ENCODE measurements around the gene SYT9.

The SYT9 gene

DNA sequence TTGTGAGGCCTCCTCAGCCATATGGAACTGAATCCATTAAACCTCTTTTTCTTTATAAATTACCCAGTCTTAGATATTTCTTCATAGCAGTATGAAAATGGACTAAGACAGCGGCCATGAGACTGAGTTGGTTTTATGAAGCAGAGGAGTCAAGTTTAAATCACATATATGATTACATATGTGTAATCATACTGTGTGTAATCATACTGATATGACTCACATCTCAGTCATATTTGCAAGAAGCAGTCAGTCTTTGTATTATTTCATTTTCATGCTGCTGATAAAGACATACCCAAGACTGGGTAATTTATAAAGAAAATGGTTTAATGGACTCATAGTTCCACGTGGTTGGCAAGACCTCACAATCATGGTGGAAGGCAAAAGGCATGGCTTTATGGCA is 89.8 kb downstream of the SYT9 start:
- Histone ChIP-seq H3K4me1 (ENCODE audit: insufficient read depth, low read length) (peaks cover 7% of the 10 kb centered on the region; the same call in 1 of the 2 replicates), H3K27ac (ENCODE audit: low read depth, low read length) (no peak overlapping the region), H3K9me3 (ENCODE audit: insufficient read depth, low read depth, low read length) (no peaks in the 10 kb centered on the region), H3K36me3 (ENCODE audit: insufficient read depth, low read length) (no peaks in the 10 kb centered on the region), H3K9ac (ENCODE audit: low read depth, low read length) (no peak overlapping the region), H3K27me3 (ENCODE audit: insufficient read depth, low read length) (no peaks in the 10 kb centered on the region), H3K4me3 (ENCODE audit: low read length) (no peak overlapping the region)
- 88% methylated on average over 1 of the region's 2 CpGs for WGBS

DNA sequence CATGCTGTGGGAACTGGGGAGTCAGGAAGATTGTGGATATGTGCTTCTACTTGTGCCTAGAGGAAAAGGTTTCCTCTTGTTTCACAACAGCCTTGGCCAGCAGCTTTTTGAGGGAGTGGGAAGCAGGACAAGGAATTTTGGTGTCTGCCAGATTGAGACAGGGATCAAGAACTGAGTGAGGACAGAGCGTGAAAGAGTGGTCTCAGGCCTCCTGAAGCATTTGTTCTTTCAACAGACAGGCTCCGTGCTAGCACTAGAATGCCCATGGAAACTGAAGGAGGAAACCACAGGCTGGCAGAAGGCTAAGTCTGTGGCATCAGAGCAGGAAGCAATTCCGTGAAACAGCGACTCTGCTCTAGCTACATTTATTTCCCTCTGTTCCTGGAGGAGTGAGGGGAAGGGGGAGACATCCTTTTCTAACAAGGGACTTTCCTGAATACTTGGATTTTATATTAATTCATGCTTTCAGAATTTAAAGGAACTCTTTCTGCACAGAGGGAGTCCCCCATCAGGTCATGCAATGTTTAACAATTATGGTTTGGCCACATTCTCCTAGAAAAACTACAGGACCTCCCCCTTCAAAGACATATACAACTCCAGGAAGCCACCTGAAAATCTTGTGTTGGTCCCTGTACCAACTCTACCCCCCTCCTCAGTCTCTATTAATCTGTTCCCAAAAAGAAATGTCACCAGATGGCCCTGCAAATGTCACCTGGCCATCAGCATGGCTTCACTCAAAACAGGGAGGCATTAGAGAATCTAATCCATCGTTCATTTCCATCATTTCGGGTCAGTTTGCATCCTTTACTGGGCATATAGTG is 96.1 kb downstream of the SYT9 start:
- Histone ChIP-seq H3K4me1 (ENCODE audit: insufficient read depth, low read length) (peaks cover 10% of the 10 kb centered on the region), H3K4me3 (ENCODE audit: low read length) (no peak overlapping the region), H3K36me3 (ENCODE audit: insufficient read depth, low read length) (no peaks in the 10 kb centered on the region), H3K9me3 (ENCODE audit: insufficient read depth, low read depth, low read length) (no peaks in the 10 kb centered on the region), H3K9ac (ENCODE audit: low read depth, low read length) (no peak overlapping the region), H3K27ac (ENCODE audit: low read depth, low read length) (no peak overlapping the region), H3K27me3 (ENCODE audit: insufficient read depth, low read length) (no peaks in the 10 kb centered on the region)
- WGBS = 93% methylated on average over 6 of the region's 6 CpGs

DNA sequence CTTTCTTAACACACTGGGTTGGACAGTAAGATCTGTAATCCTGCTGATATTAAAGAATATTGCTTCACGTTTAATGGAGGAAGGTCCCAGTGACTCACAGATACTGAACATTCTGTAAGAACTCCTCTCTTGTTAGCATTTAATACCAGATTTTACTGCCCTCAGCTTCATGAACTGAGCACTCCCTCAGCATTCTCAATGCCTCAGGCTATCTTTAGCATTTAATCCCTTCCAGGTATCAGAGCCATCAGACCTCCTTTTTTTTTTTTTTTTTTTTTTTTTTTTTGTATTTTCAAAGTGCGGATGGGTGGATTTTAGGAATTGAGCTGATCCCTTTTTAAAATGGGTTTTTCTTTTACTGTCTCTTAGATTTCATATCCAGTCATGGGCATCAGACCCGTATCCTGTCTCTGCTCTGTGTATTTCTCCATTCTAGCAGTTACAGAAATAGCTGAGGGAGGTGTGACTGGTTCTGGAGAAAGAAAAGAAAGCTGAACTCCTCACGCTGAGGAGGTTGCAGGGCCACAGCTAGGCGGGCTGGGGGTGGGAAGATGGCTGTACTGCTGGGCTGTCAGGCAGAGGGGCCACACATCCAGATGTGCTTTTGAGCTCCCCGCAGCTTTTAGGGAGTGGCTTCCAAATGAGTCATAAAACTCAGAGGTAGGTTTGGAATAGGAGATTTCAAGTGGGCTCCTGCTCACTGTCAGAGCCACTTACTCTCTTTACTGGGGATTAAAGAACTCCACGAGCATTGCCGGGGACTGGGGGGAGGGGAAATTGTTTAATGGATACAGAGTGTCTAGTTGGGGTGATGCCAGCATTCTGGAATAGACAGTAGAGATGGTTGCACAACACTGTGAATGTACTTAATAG is 97.0 kb downstream of the SYT9 start:
- no peak overlapping the region for H3K27ac ChIP-seq (ENCODE audit: low read depth, low read length)
- peaks cover 10% of the 10 kb centered on the region for H3K4me1 ChIP-seq (ENCODE audit: insufficient read depth, low read length)
- H3K9me3 ChIP-seq (ENCODE audit: insufficient read depth, low read depth, low read length) = no peaks in the 10 kb centered on the region
- H3K27me3 ChIP-seq (ENCODE audit: insufficient read depth, low read length) = no peaks in the 10 kb centered on the region
- 53% methylated on average over 7 of the region's 8 CpGs for WGBS
- no peak overlapping the region for H3K4me3 ChIP-seq (ENCODE audit: low read length)
- H3K36me3 ChIP-seq (ENCODE audit: insufficient read depth, low read length) = no peaks in the 10 kb centered on the region
- H3K9ac ChIP-seq (ENCODE audit: low read depth, low read length) = no peak overlapping the region

DNA sequence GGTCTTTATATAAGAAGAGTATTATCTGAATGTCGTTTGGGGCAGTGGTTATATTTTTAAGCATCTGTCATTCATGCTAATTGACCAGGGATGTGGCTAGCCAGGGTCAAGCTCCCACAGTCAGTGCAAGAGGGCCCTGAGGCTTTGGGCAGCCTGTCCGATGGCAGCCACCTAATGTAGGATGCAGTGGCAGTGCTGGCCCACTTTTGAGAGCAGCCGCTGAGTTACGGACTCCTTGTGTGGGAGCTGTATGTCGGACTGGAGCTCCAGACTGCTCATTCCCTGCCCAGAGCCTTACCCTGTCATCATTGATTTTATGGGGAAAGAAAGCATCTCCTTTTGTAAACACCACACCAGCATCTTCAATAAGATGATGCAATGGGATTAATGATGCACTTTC is 99.5 kb downstream of the SYT9 start:
- Histone ChIP-seq H3K4me3 (ENCODE audit: low read length) (no peak overlapping the region), H3K4me1 (ENCODE audit: insufficient read depth, low read length) (peaks cover 10% of the 10 kb centered on the region), H3K9me3 (ENCODE audit: insufficient read depth, low read depth, low read length) (no peaks in the 10 kb centered on the region), H3K27ac (ENCODE audit: low read depth, low read length) (no peak overlapping the region), H3K9ac (ENCODE audit: low read depth, low read length) (no peak overlapping the region), H3K27me3 (ENCODE audit: insufficient read depth, low read length) (no peaks in the 10 kb centered on the region), H3K36me3 (ENCODE audit: insufficient read depth, low read length) (no peaks in the 10 kb centered on the region)
- WGBS = 79% methylated on average over 5 of the region's 5 CpGs

DNA sequence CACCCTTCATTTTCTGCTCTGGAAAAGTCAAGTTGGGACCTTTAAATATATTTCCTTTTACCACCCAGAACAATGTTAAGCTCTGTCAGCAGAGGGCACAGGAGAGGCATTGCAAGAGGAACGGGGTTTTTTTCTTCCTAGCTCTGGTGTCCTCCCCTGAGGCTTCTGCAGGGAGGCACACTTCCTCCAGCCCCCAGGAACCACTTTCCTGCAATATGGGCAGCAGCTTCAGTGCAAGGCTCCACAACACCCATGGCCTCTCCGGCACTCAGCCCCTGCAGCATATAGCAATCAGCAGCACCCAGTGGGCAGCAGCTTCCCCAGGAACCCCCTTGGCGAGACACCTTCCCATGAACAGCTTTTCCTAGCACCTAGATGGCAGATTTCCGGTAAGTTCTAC is 101.4 kb downstream of the SYT9 start:
- Histone ChIP-seq H3K27ac (ENCODE audit: low read depth, low read length) (no peak overlapping the region), H3K36me3 (ENCODE audit: insufficient read depth, low read length) (no peaks in the 10 kb centered on the region), H3K9ac (ENCODE audit: low read depth, low read length) (no peak overlapping the region), H3K4me3 (ENCODE audit: low read length) (no peak overlapping the region), H3K27me3 (ENCODE audit: insufficient read depth, low read length) (no peaks in the 10 kb centered on the region), H3K4me1 (ENCODE audit: insufficient read depth, low read length) (peaks cover 10% of the 10 kb centered on the region), H3K9me3 (ENCODE audit: insufficient read depth, low read depth, low read length) (no peaks in the 10 kb centered on the region)
- WGBS = 54% methylated on average over 4 of the region's 4 CpGs

DNA sequence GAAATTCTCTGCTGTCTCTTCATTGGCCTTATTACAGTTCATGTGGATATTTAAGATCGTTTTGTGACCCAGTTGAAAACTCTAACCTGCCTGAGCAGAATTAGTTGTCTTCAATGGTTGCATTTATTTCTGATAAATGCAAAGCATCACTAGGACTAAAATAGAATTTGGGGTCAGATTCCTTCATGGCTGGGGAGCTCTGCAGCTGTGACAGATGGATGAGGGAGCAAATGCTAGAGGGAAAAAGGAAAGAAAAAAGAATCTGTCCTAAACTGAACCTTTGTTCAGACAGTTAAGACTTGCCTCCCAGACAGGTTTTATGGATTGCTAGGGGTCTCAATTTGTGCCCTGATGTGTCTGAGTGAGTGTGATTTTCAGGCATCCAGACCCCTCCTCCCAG is 113.0 kb downstream of the SYT9 start:
- Histone ChIP-seq H3K4me3 (ENCODE audit: low read length) (no peak overlapping the region), H3K27ac (ENCODE audit: low read depth, low read length) (no peak overlapping the region), H3K9me3 (ENCODE audit: insufficient read depth, low read depth, low read length) (no peaks in the 10 kb centered on the region), H3K27me3 (ENCODE audit: insufficient read depth, low read length) (no peaks in the 10 kb centered on the region), H3K4me1 (ENCODE audit: insufficient read depth, low read length) (no peaks in the 10 kb centered on the region), H3K9ac (ENCODE audit: low read depth, low read length) (no peak overlapping the region), H3K36me3 (ENCODE audit: insufficient read depth, low read length) (no peaks in the 10 kb centered on the region)
- WGBS = 89% methylated on average over 1 of the region's 1 CpG

DNA sequence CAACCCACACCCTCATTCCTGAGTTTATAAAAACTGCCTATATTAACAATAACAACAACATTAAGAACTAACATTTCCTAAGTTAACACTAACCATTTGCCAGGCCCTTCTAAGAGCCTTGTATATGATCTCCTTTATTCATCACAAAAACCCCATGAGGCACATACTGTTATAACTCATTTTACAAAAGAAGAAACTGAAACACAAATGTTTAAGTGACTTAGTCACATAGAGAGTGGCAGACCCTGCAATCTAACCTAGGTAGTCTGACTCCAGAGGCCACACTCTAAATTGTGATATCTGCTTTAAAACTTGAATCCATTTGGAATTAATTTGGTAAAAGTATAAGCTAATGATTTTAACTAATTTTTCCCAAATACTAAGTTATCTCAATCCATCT is 116.1 kb downstream of the SYT9 start:
- Histone ChIP-seq H3K4me3 (ENCODE audit: low read length) (no peak overlapping the region), H3K9ac (ENCODE audit: low read depth, low read length) (no peak overlapping the region), H3K9me3 (ENCODE audit: insufficient read depth, low read depth, low read length) (peaks cover 12% of the 10 kb centered on the region; the same call in 1 of the 2 replicates), H3K36me3 (ENCODE audit: insufficient read depth, low read length) (no peaks in the 10 kb centered on the region), H3K4me1 (ENCODE audit: insufficient read depth, low read length) (no peaks in the 10 kb centered on the region), H3K27me3 (ENCODE audit: insufficient read depth, low read length) (no peaks in the 10 kb centered on the region), H3K27ac (ENCODE audit: low read depth, low read length) (no peak overlapping the region)

DNA sequence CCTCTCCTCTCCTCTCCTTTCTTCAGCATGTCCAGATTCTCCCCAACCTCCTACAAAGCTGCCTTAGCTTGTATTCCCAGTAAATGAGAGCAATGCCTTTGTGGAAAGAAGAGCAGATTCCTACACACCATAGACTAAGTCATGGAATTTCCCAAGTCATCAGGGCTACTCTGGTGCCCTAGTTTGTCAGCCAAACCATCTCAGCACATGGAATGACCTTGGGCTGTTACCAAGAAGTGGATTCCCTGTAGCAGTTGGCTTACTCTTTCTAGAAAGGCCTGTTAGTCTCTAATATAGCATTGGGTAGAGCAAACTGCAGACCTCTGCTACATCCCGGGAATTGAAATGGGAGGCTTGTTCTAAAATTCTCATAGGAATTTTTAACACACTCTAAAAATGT is 124.7 kb downstream of the SYT9 start:
- no CpG with 5 or more reads among the region's 1 CpG for WGBS
- H3K9me3 ChIP-seq (ENCODE audit: insufficient read depth, low read depth, low read length) = peaks cover 11% of the 10 kb centered on the region; the same call in 1 of the 2 replicates

DNA sequence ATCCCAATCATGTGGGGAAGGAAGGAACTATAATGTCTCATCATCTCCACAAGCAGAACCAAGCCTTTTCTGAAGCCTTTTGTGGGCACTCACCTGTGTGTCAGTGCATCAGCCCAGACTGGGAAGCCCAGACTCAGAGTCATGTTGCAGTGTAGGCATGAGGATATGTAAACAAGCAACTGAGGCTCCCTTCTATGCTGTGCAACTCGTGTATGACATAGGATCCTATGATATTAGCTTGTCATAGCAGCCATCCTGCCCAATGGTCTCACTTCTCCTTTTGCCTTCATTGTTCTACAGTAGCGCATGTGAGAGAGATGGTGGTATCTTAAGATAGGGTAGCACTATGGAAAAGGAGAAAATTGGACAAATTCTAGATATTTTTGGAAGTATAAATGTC is 130.2 kb downstream of the SYT9 start:
- Histone ChIP-seq H3K4me1 (ENCODE audit: insufficient read depth, low read length) (no peaks in the 10 kb centered on the region), H3K27me3 (ENCODE audit: insufficient read depth, low read length) (no peaks in the 10 kb centered on the region), H3K36me3 (ENCODE audit: insufficient read depth, low read length) (no peaks in the 10 kb centered on the region), H3K9me3 (ENCODE audit: insufficient read depth, low read depth, low read length) (no peaks in the 10 kb centered on the region), H3K9ac (ENCODE audit: low read depth, low read length) (no peak overlapping the region), H3K4me3 (ENCODE audit: low read length) (no peak overlapping the region), H3K27ac (ENCODE audit: low read depth, low read length) (no peak overlapping the region)
- 81% methylated on average over 2 of the region's 2 CpGs for WGBS

More for the DNA sequence above, 124.7 kb downstream of the SYT9 start:
- Histone ChIP-seq H3K27me3 (ENCODE audit: insufficient read depth, low read length) (no peaks in the 10 kb centered on the region), H3K9ac (ENCODE audit: low read depth, low read length) (no peak overlapping the region), H3K4me1 (ENCODE audit: insufficient read depth, low read length) (no peaks in the 10 kb centered on the region), H3K27ac (ENCODE audit: low read depth, low read length) (no peak overlapping the region), H3K36me3 (ENCODE audit: insufficient read depth, low read length) (no peaks in the 10 kb centered on the region), H3K4me3 (ENCODE audit: low read length) (no peak overlapping the region)

DNA sequence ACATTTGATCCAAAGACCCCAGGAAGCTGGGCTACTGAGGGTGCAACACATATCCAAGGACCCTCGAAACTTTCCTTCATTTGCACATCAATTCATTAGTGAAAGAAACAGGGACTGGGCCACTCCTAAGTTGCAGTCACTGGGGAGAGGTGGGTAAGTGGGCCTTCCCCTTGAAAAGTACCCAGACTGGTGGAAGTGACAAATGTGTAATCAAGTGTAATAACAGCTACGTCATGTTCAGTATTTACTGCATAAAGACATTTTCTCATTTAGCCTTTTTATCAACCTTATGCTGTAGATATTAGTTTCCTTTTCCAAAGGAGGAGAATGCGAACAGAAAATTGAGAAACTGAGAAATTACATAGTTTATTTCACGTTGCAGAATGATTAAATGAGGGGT is 131.7 kb downstream of the SYT9 start:
- WGBS = 88% methylated on average over 3 of the region's 4 CpGs
- no peak overlapping the region for H3K27ac ChIP-seq (ENCODE audit: low read depth, low read length)
- H3K9ac ChIP-seq (ENCODE audit: low read depth, low read length) = no peak overlapping the region
- H3K27me3 ChIP-seq (ENCODE audit: insufficient read depth, low read length) = no peaks in the 10 kb centered on the region
- H3K9me3 ChIP-seq (ENCODE audit: insufficient read depth, low read depth, low read length) = no peaks in the 10 kb centered on the region
- H3K4me1 ChIP-seq (ENCODE audit: insufficient read depth, low read length) = no peaks in the 10 kb centered on the region
- no peak overlapping the region for H3K4me3 ChIP-seq (ENCODE audit: low read length)
- no peaks in the 10 kb centered on the region for H3K36me3 ChIP-seq (ENCODE audit: insufficient read depth, low read length)

DNA sequence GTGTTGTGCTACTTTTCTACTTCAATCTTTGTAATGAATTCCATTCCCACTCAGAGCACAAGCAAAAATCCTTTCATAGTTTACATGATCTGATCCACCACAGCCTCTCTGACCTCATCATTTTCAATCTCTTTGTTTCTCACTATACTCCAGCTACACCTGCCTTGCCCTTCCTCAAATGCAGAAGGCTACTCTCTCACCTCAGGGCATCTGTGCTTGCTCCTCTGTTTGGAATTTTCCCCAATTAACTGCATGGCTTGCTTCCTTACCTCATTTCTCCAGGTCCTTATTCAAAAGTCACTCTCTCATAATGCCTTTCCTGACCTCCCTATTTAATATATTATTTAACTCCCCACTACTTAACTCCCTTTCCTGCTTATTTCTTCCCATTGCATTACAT is 133.0 kb downstream of the SYT9 start:
- Histone ChIP-seq H3K4me1 (ENCODE audit: insufficient read depth, low read length) (no peaks in the 10 kb centered on the region), H3K36me3 (ENCODE audit: insufficient read depth, low read length) (no peaks in the 10 kb centered on the region), H3K27me3 (ENCODE audit: insufficient read depth, low read length) (no peaks in the 10 kb centered on the region), H3K9ac (ENCODE audit: low read depth, low read length) (no peak overlapping the region), H3K9me3 (ENCODE audit: insufficient read depth, low read depth, low read length) (no peaks in the 10 kb centered on the region), H3K4me3 (ENCODE audit: low read length) (no peak overlapping the region), H3K27ac (ENCODE audit: low read depth, low read length) (no peak overlapping the region)
